Stomach smooth muscle (tissue), 2 donors: ENCODE results near the gene DSCAML1.

ENCODE experiments used
- H3K27ac ChIP-seq: one replicate; pipeline ENCODE4 v1.7.0; 2013; ENCODE audit warnings: mild to moderate bottlenecking, low read length, inconsistent platforms
- H3K27me3 ChIP-seq, 2 donors: one replicate each; pipeline ENCODE4 v1.7.0; 2013; ENCODE audit warnings: low read length in 2 of 2; ENCODE audit not compliant: insufficient read depth in 2 of 2, control insufficient read depth in 1 of 2
- H3K36me3 ChIP-seq, 2 donors: one replicate each; pipeline ENCODE4 v1.7.0; 2013; ENCODE audit warnings: low read length in 2 of 2; ENCODE audit not compliant: control insufficient read depth in 2 of 2, insufficient read depth in 2 of 2
- H3K4me1 ChIP-seq: one replicate; pipeline ENCODE4 v1.7.0; 2013; ENCODE audit warnings: low read length; ENCODE audit not compliant: control insufficient read depth, insufficient read depth
- H3K4me3 ChIP-seq, 2 donors: one replicate each; pipeline ENCODE4 v1.7.0; 2013; ENCODE audit warnings: low read length in 2 of 2
- H3K9ac ChIP-seq, 2 donors: one replicate each; pipeline ENCODE4 v1.7.0; 2013; ENCODE audit warnings: low read length in 2 of 2, mild to moderate bottlenecking in 1 of 2
- H3K9me3 ChIP-seq, 2 donors: one replicate each; pipeline ENCODE4 v1.7.0; 2013; ENCODE audit warnings: low read length in 2 of 2; ENCODE audit not compliant: control insufficient read depth in 2 of 2
- donor health status: healthy.
- donor health status: Pancreatic carcinoma.

DSCAML1 gene

DNA sequence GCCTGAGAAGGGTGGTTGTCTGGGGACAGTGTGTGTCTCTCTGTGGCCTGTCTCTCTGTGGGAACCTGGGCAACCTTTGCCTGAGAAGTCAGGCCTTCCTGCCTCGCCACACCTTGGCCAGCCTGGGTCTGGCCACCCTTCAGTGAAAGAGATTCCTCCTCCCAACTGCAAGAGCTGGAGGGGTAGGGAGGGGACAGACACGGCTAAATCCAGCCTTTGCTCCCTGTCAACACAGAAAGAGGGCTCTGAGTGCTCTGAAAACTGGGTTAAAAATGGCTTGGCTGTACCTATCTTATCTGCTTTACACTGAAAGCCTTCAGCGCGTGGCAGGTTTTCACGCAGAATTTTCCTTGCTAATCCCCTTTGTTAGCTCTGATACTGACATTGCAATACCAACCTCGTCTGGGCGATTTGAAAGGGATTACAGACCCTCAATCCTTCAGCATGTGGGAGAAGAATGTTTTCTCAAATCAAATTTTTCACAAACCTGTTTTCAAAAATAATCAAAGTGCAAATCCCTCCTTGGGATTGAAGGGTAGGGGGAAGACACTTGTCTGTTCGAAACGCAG, 163.7 kb downstream of the DSCAML1 start:
- H3K27ac ChIP-seq, result no peak overlapping the region
- H3K9me3 ChIP-seq, result no peaks in the 10 kb centered on the region
- no peaks in the 10 kb centered on the region for H3K27me3 ChIP-seq
- H3K4me1 ChIP-seq, result no peaks in the 10 kb centered on the region
- H3K4me3 ChIP-seq, result no peak overlapping the region
- H3K36me3 ChIP-seq, result no peaks in the 10 kb centered on the region
- H3K9ac ChIP-seq, result no peak overlapping the region

DNA sequence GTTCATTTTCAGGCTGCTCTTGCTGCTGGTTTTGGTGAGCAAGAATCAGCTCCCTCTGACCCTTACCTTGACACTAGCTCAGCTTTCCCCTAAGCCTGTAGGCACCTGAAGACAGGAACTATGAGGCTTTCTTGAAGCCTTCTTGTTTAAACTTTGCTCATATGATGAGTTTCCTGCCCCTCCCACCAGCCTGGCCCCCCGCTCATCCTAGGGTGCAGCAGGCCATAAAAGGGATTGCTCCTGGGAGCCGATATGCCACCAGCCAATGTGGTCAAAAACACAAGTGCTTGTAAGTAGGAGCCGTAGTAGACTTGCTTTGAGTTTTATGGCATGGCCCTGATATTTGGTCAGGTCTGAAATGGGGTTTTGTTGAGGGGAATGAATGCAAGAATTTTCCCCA, 164.7 kb downstream of the DSCAML1 start:
- Histone ChIP-seq H3K4me1 (no peaks in the 10 kb centered on the region), H3K9me3 (no peaks in the 10 kb centered on the region), H3K27ac (no peak overlapping the region), H3K27me3 (no peaks in the 10 kb centered on the region), H3K36me3 (no peaks in the 10 kb centered on the region), H3K9ac (no peak overlapping the region), H3K4me3 (no peak overlapping the region)

DNA sequence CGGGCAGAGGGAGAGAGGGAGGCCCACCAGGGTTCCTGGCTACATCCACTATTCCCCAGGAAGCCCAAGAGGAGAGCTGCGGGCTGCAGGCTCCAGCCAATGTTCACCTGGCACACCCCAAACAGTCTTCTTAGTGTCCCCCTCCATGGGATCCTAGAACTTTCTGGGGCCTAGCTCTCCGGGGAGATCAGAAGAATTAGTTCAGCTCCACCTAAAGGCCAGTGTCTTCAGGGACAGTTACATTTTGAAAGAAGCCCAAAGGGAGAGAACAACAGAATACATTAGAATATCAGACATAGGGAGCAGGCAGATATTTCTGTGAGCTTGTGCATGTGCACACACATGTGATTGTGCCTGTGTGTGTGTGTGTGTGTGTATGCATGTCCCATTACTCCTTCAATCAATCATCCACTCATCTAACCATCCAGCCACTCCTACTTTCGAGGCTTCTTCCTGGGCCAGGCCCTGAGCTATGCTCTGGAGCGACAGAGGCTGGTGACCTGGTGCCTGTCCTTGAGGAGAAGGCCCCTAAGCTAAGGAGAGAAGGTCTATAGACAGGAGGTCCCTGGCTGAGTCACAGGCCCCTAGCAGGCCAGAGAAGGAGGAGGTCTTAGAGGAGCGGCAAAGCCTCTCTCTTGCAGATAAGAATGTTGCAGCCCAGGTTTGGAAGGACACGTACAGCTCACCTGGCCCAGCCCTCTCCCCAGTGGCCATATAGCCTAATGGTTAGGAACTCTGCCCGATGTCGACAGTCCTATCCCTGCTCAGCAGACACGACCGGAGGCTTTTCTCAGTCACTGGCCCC, 165.5 kb downstream of the DSCAML1 start:
- no peak overlapping the region for H3K4me3 ChIP-seq
- no peaks in the 10 kb centered on the region for H3K4me1 ChIP-seq
- H3K27me3 ChIP-seq, result no peaks in the 10 kb centered on the region
- no peaks in the 10 kb centered on the region for H3K36me3 ChIP-seq
- no peak overlapping the region for H3K9ac ChIP-seq
- H3K9me3 ChIP-seq, result no peaks in the 10 kb centered on the region
- no peak overlapping the region for H3K27ac ChIP-seq

DNA sequence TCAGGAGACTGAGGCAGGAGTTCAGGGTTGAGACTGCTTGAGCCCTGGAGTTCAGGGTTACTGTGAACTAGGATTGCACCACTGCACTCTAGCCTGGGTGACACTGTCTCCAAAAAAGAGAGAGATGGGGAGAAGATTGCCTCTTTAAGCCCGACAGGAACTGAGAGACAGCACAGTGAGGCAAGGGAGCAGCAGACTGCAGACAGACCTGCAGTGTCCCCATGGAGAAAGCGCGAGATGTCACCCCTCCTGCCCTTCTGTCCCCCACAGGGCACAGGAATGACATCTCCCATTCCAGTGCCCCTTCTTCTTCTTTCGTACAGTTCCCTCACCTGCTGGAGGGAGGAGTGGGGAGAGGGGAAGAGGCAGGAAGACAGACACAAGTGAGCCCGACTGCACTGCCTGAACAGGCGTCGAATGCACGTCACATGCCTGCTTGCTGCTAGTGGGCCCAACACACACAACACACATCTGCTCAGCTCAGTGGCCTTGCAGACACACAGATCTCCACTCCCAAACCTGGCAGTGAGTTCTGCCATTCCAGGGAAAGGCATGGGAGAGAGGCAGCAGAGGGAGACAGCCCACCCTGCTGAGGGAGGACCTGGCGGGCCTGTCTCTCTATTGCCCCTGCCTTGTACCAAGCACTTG, 167.0 kb downstream of the DSCAML1 start:
- no peaks in the 10 kb centered on the region for H3K4me1 ChIP-seq
- no peaks in the 10 kb centered on the region for H3K9me3 ChIP-seq
- H3K9ac ChIP-seq, result no peak overlapping the region
- H3K27me3 ChIP-seq, result no peaks in the 10 kb centered on the region
- H3K36me3 ChIP-seq, result no peaks in the 10 kb centered on the region
- H3K4me3 ChIP-seq, result no peak overlapping the region
- H3K27ac ChIP-seq, result no peak overlapping the region

- H3K27me3 ChIP-seq, result no peaks in the 10 kb centered on the region
- no peak overlapping the region for H3K27ac ChIP-seq
- no peaks in the 10 kb centered on the region for H3K36me3 ChIP-seq
- no peaks in the 10 kb centered on the region for H3K9me3 ChIP-seq
- no peak overlapping the region for H3K4me3 ChIP-seq
- no peak overlapping the region for H3K9ac ChIP-seq
- no peaks in the 10 kb centered on the region for H3K4me1 ChIP-seq
These were observed 167.9 kb downstream of the DSCAML1 start for GRCh38 chr11:117629146-117629545.

DNA sequence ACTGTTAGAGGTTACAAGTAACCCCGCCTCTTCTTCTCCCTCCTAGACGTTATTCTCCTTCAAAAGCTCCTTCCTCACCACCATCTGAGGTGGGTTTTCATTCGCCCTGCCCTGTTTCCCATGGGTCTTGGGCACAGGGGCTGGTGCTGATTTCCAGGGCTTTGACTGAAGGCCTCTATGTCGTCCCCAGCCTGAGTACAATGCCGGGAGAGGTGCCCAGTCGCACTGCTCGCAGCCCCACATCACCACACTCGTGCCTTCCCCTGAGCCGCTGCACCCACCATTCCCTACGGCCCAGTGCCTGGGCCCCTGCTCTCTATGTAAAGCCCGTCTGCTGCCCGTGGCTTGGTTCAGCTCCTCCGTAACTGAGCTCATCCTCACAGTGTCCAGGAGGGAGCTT, 169.8 kb downstream of the DSCAML1 start:
- Histone ChIP-seq H3K27me3 (no peaks in the 10 kb centered on the region), H3K27ac (no peak overlapping the region), H3K4me1 (no peaks in the 10 kb centered on the region), H3K36me3 (no peaks in the 10 kb centered on the region), H3K4me3 (no peak overlapping the region), H3K9me3 (no peaks in the 10 kb centered on the region), H3K9ac (no peak overlapping the region)

DNA sequence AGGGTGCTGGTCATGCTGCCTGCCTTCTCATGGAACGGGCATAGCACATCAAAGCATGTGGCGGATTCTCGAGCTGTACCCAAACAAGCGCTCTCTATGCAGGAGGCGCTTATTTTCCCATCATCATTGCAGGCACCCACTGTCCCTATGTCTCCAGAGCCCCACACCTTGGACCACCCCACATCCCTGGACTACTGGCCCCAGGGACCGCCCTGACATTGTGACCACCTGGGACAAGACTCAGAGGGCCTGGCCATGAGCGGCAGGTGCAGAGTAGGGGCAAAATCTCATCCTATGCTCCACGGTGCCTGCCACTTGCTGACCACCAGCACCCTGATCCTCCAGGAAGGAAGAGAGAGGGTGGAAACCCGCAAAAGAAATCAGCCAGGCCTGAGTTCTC, 170.4 kb downstream of the DSCAML1 start:
- H3K36me3 ChIP-seq, result no peaks in the 10 kb centered on the region
- H3K27ac ChIP-seq, result no peak overlapping the region

GRCh38 chr11:117625237-117625636, 171.8 kb downstream of the DSCAML1 start:
- H3K4me3 ChIP-seq, result no peak overlapping the region
- no peak overlapping the region for H3K27ac ChIP-seq
- H3K36me3 ChIP-seq, result no peaks in the 10 kb centered on the region
- no peaks in the 10 kb centered on the region for H3K4me1 ChIP-seq
- H3K9me3 ChIP-seq, result no peaks in the 10 kb centered on the region
- H3K27me3 ChIP-seq, result no peaks in the 10 kb centered on the region
- no peak overlapping the region for H3K9ac ChIP-seq

More for the DNA sequence above, 170.4 kb downstream of the DSCAML1 start:
- Histone ChIP-seq H3K9me3 (no peaks in the 10 kb centered on the region), H3K4me1 (no peaks in the 10 kb centered on the region), H3K27me3 (no peaks in the 10 kb centered on the region), H3K4me3 (no peak overlapping the region), H3K9ac (no peak overlapping the region)

GRCh38 chr11:117623831-117624271, 173.2 kb downstream of the DSCAML1 start:
- H3K27ac ChIP-seq, result no peak overlapping the region
- no peak overlapping the region for H3K9ac ChIP-seq
- no peaks in the 10 kb centered on the region for H3K27me3 ChIP-seq
- H3K36me3 ChIP-seq, result no peaks in the 10 kb centered on the region
- H3K4me1 ChIP-seq, result no peaks in the 10 kb centered on the region
- H3K9me3 ChIP-seq, result no peaks in the 10 kb centered on the region
- no peak overlapping the region for H3K4me3 ChIP-seq

DNA sequence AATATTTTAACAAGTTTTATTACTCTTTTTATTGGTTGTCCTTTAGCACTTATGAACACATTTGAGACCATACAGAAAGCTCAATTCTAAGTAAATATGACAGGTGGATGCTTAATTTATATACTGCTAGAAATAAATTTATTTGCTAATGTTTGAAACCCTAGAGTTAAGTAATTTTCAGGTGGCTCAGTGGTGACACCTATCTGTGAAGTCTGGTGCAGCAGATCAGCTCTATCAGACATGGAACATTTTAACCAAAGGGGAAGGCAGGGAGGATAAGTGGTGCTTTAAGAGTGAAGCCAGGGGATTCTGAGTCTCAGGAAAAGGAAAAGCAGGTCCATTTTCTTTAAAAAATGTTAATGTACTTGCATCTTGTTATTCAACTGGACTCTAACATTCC, 175.8 kb downstream of the DSCAML1 start:
- no peaks in the 10 kb centered on the region for H3K4me1 ChIP-seq
- no peaks in the 10 kb centered on the region for H3K36me3 ChIP-seq
- no peak overlapping the region for H3K4me3 ChIP-seq
- H3K9ac ChIP-seq, result no peak overlapping the region
- no peak overlapping the region for H3K27ac ChIP-seq
- H3K27me3 ChIP-seq, result no peaks in the 10 kb centered on the region
- no peaks in the 10 kb centered on the region for H3K9me3 ChIP-seq

DNA sequence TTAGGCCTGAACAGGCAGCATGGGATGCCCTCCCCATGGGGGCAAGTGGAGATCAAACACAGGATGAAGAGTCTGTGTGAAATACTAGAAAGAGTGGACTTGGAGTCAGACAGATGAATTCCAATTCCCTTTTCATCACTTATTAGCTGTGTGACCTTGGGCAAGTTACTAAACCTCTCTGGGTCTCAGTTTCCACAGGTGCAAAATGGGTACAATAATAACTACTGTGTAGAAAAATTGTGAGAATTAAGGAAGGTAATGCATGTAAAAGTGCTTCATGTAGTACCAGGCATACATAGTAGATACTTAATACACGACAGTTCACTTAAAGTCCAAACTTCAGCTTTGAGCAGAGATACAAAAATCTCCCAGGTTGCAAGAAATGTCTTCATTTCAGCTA, 176.4 kb downstream of the DSCAML1 start:
- Histone ChIP-seq H3K36me3 (no peaks in the 10 kb centered on the region), H3K27me3 (no peaks in the 10 kb centered on the region), H3K9me3 (peaks cover 0 to 5% of the 10 kb centered on the region in 2 donors), H3K4me3 (no peak overlapping the region), H3K4me1 (no peaks in the 10 kb centered on the region), H3K27ac (no peak overlapping the region), H3K9ac (no peak overlapping the region)
